ENCODE measurements around the gene MRAS. TPM values are rescaled to one million over a fixed set of nuclear protein-coding genes. Genes with fewer than 3 reads are reported as not detected.

The MRAS gene
- total RNA-seq (ENCODE audit: unreplicated experiment): 41.5 TPM
- long read RNA-seq, partial matches to known transcripts: 1 of 4 reads
- long read RNA-seq, other reads (novel, unspliced or antisense): 3 of 4 reads

DNA sequence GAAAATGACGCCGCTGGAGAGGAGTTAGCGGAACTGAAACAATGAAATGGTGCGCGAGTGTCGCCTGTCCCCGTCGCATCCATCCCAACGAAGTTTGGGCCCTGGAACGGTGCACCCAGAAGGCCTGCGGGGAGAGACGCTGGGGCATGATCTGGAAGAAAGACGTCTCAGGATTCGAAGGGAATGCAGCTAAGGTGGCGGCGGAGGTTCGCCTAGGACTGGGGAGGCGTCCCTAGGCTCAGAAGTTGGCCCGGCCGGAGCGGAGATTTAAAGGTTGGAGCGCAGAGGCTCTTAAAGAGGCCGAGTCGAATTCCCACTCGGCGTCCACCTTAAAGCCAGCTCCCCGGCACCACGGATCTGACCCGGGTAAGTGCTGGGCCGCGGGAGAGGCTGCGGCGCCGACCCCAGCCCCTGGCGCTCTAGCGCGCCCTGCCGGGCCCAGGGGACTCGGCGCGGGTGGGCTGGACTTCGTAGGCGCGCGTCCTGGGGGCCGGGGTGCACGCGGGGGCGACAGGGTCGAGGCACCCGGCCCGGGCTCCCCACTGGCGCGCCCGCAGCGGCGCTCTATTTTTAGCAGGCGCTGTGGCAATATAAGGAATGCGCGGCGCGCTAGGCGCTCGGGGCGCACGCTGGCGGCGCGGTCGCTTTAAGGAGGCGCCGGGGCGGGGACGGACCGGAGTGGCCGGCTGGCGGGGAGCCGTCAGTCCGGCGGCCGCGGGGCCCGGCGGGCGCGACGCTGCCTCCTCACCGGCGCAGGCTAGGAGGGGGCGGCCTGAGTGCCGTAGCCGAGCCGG lies at the start of gene MRAS:
MRAS (plus strand) TSS at position 620 of the 794 bp plus-strand sequence. CDS start 24,305 bp downstream, outside the sequence.
- H3K9me3 Mint-ChIP-seq (ENCODE audit: unreplicated experiment): peaks cover 8% of the 10 kb centered on the region
- H3K4me1 Mint-ChIP-seq (ENCODE audit: low read depth, unreplicated experiment): peaks cover 3% of the 10 kb centered on the region
- H3K36me3 Mint-ChIP-seq (ENCODE audit: unreplicated experiment): no peaks in the 10 kb centered on the region
- H3K27ac Mint-ChIP-seq (ENCODE audit: unreplicated experiment): peak within 1 kb of the TSS; percentile 91
- TF ChIP-seq, protein P1, sequence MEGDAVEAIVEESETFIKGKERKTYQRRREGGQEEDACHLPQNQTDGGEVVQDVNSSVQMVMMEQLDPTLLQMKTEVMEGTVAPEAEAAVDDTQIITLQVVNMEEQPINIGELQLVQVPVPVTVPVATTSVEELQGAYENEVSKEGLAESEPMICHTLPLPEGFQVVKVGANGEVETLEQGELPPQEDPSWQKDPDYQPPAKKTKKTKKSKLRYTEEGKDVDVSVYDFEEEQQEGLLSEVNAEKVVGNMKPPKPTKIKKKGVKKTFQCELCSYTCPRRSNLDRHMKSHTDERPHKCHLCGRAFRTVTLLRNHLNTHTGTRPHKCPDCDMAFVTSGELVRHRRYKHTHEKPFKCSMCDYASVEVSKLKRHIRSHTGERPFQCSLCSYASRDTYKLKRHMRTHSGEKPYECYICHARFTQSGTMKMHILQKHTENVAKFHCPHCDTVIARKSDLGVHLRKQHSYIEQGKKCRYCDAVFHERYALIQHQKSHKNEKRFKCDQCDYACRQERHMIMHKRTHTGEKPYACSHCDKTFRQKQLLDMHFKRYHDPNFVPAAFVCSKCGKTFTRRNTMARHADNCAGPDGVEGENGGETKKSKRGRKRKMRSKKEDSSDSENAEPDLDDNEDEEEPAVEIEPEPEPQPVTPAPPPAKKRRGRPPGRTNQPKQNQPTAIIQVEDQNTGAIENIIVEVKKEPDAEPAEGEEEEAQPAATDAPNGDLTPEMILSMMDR (IDR thresholded peaks at IDR 0.05; ENCODE audit: partially characterized antibody, unreplicated experiment): peak; percentile 16
- peak; percentile 78 for DNase-seq
- peak within 1 kb of the TSS; percentile 93 for H3K4me3 Mint-ChIP-seq (ENCODE audit: unreplicated experiment)
- H3K27me3 Mint-ChIP-seq (ENCODE audit: unreplicated experiment): peaks cover 15% of the 10 kb centered on the region

GRCh38 chr3:138300647-138301046 lies 47.7 kb upstream of the MRAS start:
- Mint-ChIP-seq H3K27ac (ENCODE audit: unreplicated experiment) (no peak overlapping the region), H3K36me3 (ENCODE audit: unreplicated experiment) (no peaks in the 10 kb centered on the region), H3K27me3 (ENCODE audit: unreplicated experiment) (peaks cover 4% of the 10 kb centered on the region), H3K4me3 (ENCODE audit: unreplicated experiment) (no peak overlapping the region), H3K4me1 (ENCODE audit: low read depth, unreplicated experiment) (peaks cover 4% of the 10 kb centered on the region), H3K9me3 (ENCODE audit: unreplicated experiment) (peaks cover 3% of the 10 kb centered on the region)
- TF ChIP-seq, protein P1 (IDR thresholded peaks at IDR 0.05; ENCODE audit: partially characterized antibody, unreplicated experiment): no peak
- no peak for DNase-seq

DNA sequence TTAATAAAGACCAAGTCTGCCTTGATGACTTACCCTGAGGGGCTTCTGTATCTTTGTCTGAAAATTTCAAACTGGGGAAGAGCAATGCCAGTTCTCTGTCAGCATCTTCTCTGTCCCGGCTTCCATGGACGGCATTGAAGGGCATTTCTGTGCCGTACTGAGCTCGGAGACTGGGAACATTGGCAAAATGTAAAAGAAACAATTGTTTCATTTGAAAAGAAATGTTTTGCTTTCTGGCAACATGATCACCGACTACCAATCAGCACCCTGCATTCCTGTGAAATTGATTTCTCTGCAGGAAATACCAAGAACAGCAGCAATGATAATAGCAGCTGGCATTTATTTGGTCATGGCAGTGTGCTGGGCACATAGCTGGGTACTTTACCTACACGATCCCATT lies 44.9 kb upstream of the MRAS start:
- DNase-seq: no peak
- Mint-ChIP-seq H3K4me3 (ENCODE audit: unreplicated experiment) (no peak overlapping the region), H3K36me3 (ENCODE audit: unreplicated experiment) (peaks cover 10% of the 10 kb centered on the region), H3K27me3 (ENCODE audit: unreplicated experiment) (peaks cover 6% of the 10 kb centered on the region), H3K9me3 (ENCODE audit: unreplicated experiment) (peaks cover 7% of the 10 kb centered on the region), H3K27ac (ENCODE audit: unreplicated experiment) (no peak overlapping the region), H3K4me1 (ENCODE audit: low read depth, unreplicated experiment) (peaks cover 4% of the 10 kb centered on the region)
- TF ChIP-seq, protein P1 (IDR thresholded peaks at IDR 0.05; ENCODE audit: partially characterized antibody, unreplicated experiment): no peak

DNA sequence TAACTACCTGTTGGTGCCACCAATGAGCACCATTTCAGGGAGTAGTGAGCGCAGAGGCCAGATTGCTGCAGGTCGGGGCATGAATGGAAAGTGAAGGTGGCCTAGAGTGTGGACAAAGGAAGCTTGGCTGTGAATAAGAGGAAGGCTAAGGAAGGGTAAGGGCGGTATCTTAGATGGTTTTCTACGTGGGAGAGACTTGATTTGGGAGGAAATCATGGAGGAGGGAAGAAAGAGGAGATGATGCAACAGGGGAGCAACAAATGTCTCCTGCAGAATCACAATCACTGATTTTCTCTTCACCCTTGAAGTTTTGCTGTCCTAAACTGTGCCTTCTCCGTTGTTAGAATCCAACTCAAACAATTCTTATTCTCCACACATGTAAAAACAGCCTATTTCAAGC lies 40.5 kb upstream of the MRAS start:
- no peaks in the 10 kb centered on the region for H3K4me1 Mint-ChIP-seq (ENCODE audit: low read depth, unreplicated experiment)
- TF ChIP-seq, protein P1 (IDR thresholded peaks at IDR 0.05; ENCODE audit: partially characterized antibody, unreplicated experiment): no peak
- peaks cover 3% of the 10 kb centered on the region for H3K27me3 Mint-ChIP-seq (ENCODE audit: unreplicated experiment)
- no peak overlapping the region for H3K27ac Mint-ChIP-seq (ENCODE audit: unreplicated experiment)
- H3K4me3 Mint-ChIP-seq (ENCODE audit: unreplicated experiment): no peak overlapping the region
- DNase-seq: no peak
- peaks cover 5% of the 10 kb centered on the region for H3K9me3 Mint-ChIP-seq (ENCODE audit: unreplicated experiment)
- H3K36me3 Mint-ChIP-seq (ENCODE audit: unreplicated experiment): peaks cover 13% of the 10 kb centered on the region

GRCh38 chr3:138308783-138309182 lies 39.6 kb upstream of the MRAS start:
- Mint-ChIP-seq H3K27ac (ENCODE audit: unreplicated experiment) (no peak overlapping the region), H3K4me3 (ENCODE audit: unreplicated experiment) (no peak overlapping the region), H3K36me3 (ENCODE audit: unreplicated experiment) (peaks cover 13% of the 10 kb centered on the region), H3K4me1 (ENCODE audit: low read depth, unreplicated experiment) (no peaks in the 10 kb centered on the region), H3K27me3 (ENCODE audit: unreplicated experiment) (peaks cover 3% of the 10 kb centered on the region), H3K9me3 (ENCODE audit: unreplicated experiment) (peaks cover 5% of the 10 kb centered on the region)
- no peak for DNase-seq
- TF ChIP-seq, protein P1 (IDR thresholded peaks at IDR 0.05; ENCODE audit: partially characterized antibody, unreplicated experiment): no peak

Measured in glutamatergic neuron (in vitro differentiated cells).